NCI-H1694 (cell line): ENCODE results near the gene FOXP1.

Source experiments
- DNase-seq: peaks from one replicate; lab custom pipeline; 2025; lab: John Stamatoyannopoulos, UW

FOXP1 gene

DNA sequence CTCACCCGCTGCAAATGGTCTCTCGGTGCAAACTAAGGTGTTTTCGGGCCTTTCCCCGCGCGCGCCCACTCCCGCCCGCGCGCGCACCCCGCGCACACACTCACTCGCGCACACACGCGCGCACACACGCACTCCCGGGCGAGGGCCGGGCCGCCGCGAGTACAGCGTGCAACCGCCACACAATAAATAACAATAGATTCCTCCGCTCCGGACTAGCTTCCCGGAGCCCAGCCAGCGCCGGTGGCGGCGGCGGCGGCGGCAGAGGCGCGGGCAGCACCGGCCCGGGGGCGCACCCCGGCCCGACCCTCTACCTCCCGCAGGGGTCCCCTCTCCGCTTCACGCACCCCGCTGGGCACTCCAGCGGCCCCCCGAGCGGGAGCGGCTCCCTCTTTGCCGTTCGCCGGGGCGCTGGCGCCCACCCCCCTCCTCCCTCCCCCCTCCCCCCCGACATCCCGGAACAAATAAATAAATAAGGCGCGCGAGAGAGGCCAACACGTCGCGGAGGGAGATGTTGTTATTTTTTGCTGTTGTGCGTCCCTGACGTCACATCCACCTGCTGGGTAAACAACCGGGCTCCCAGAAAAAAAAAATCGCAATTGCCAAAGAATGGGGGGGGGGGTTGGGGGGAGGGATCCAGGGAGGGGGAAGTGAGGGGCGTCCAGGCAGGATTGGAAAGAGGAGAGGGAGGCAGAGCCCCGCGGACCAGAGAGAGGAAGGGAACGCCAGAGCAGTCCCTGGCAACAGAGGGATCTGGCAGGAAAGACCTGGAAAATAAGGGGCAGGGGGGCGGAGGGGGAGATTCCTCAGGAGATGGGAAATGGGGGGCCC is at the start of gene FOXP1:
Gene FOXP1, minus strand, starts transcription at position 163 of the 828 bp plus-strand sequence. CDS start 385,347 bp downstream, outside the sequence.
- DNase-seq, result no peak

- DNase-seq, result no peak
These were observed 46.2 kb upstream of the FOXP1 start for GRCh38 chr3:71629711-71630110.

- DNase-seq, result no peak
These were observed 45.8 kb upstream of the FOXP1 start for GRCh38 chr3:71629289-71629688.

DNA sequence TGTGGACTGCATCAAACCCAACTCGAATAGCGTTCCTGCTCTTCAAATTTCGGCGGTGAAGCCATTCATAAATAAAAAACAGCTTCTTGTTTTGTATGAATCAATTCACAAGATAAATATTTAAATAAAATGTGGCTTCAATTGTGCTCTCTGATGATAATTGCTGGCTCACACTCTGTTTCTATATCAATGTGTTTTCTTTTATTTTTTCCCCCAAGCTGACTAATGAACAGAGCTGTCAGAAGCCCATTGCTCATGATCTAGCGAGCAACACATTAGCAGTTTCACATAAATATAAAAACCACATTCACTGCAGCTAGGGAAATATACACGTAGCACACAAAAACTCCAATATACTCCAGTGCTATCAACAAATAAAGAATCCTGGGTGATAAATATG is 45.0 kb upstream of the FOXP1 start:
- no peak for DNase-seq

DNA sequence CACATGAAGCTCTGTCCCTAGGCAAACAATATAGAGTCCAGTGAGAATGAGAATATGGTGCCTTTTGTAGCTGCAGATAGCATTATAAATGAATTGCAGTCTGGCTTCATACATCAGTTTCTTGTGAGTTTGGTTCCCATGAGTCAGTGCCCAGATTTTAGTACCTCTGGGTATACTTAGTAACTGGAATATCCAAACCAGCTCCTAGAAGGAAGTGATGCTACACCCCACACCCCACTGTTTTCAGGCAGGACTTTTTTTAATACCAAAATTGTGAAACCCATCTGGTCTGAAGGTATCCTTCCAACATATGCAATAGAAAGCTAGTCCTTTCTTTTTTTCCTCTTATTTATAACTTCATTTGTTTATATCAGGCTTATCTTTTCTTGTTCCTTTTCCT is 42.1 kb upstream of the FOXP1 start:
- DNase-seq, result no peak

DNA sequence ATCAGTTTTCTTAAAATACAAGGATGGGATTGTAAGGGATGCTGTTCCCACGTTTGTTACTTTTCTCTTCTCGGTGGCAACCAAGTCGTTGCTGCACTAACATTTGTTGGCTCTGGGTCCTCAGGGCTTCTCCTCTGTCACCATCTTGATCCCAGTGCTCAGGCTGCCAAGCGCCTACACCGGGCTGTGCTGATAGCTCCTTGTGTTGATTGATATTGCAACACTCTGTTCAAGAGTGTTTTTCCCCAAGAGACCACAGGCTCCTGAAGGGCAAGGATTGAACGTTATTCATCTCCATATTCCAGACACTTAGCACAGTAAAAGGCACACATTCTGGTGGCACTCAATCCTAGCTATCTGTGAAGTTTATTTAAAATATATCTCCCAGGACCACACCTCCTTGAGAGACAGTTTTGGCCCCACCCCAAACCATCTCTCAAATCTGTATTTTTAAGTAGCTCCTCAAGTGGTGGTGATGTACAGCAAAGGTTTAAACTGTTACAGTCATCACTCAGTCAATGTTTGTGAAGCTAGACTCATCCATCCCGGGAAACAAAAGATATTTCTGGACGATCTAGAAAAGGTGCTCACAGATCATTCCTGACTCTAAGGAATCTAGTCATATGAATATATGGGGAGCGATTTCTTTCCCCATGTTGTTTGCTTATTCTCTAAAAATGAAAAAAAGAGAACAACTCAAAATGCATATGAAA is 38.5 kb upstream of the FOXP1 start:
- DNase-seq, result no peak

DNA sequence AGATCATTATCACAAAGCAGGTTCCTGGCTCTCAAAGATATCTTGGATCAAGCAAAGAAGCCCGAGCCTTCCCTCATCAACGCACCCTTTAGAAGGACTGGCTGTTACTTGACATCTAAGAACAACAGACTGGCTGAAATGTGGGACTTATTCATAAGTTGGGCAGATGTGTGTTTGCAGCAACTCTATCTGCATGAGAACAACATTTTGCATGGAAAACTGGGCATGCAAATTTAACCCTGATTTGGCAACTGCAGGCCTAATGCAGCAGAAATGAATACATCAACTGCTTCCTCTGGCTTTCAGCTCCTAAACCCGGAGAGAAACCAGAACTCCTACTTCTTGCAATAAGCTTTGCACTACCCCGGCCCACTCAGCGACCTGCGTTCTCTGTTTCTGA is 35.0 kb upstream of the FOXP1 start:
- no peak for DNase-seq

GRCh38 chr3:71616571-71617021 is 33.1 kb upstream of the FOXP1 start:
- no peak for DNase-seq

DNA sequence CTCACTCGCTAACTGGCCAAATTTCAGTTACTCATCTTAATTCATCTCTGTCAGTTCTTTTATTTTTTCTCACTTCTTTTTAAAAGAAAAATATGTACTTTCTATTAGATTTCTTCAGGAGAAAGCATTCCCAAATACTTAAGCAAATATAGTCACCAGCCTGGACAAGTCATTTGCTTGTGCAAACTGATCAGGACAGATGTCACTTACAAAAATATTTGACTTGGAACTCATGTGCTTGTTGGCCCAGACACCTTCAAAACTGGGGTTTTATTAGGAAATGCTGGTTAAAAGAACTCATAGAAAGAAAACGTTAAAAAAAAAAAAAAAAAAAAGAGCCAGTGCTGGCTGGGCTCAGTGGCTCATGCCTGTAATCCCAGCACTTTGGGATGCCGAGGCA is 31.3 kb upstream of the FOXP1 start:
- no peak for DNase-seq

GRCh38 chr3:71614426-71614825 is 30.9 kb upstream of the FOXP1 start:
- no peak for DNase-seq

DNA sequence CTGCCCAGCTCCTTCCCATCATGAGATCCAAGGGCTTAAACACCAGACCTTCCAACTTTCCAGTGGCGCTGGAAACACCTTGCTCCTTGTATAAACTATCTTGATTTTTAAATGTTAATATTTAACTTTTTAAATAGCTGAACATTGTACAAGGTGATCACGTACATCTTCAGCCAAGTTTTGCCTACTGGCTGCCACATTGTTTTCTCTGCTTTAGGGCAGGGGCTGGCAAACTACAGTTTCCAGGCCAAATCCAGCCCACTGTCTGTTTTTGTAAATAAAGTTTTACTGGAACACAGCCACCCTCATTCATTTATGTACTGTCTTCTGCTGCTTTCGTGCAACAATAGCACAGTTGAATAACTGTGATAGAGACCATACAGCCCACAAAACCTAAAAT is 27.6 kb upstream of the FOXP1 start:
- DNase-seq, result no peak

DNA sequence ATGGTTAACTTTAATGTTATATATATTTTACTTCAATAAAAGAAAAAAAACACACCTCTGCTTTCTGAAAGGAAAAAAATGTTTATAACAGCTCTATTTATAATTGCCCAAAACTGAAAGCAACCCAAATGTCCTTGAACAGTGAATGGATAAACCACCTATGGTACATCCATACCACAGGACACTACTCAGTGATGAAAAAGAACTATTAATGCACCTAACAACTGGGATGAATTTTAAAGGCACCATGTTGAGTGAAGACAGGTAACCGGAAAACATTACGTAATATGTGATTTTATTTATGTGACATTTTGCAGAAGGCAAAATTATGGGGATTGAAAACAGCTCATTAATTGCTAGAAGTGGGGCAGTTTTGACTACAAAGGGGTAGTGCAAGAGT is 23.8 kb upstream of the FOXP1 start:
- no peak for DNase-seq

- DNase-seq, result no peak
These were observed 23.1 kb upstream of the FOXP1 start for GRCh38 chr3:71606582-71606981.

DNA sequence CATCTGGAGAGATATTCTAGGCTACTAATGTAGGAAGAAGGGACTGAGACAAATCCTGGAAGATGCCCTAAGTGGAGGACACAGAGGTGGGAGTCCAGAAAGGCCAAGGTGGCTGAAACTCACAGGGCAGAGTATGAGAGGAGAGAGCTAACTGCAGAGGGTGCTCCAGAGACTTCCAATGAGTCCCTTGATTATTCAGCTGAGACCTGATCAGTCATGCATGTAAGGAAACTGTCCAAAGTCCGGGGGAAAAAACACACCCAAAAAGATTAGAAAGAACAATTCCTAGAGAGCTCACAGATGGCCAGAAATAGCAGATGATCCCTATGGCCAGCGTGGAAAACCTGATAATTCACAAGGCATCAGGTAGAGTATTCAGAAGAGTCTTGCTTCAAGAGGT is 18.7 kb upstream of the FOXP1 start:
- no peak for DNase-seq

GRCh38 chr3:71601811-71602210 is 18.3 kb upstream of the FOXP1 start:
- DNase-seq, result no peak

DNA sequence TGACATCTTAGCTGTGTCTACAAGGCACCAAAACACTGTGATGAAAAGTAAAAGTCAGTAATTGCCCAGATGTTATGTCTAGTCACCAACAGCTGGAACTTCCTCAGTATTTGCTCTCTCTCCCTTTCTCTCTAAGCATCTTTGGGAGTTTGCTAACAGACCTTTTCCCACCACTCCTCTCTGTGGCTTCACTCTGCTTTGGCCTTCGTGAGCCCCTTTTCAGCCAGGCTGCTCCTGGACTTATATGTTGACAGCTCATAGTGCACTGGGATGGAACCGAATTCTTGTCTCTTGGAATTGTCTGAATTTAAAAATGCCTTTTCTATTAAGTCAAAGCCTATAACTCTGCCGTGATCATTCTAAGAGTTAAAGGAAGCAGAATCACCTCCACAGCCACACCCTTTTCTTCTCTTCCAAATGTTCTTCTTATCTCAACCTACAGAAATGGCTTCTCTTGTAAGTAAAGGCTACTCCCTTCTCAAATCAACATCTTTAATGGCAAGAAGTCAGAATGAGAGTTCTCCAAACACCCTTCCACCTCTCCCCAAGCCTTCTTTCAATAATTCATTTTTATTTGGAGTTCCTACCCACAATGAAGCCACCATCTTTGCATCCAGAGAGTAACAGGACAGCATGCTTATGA is 17.2 kb upstream of the FOXP1 start:
- DNase-seq, result no peak

DNA sequence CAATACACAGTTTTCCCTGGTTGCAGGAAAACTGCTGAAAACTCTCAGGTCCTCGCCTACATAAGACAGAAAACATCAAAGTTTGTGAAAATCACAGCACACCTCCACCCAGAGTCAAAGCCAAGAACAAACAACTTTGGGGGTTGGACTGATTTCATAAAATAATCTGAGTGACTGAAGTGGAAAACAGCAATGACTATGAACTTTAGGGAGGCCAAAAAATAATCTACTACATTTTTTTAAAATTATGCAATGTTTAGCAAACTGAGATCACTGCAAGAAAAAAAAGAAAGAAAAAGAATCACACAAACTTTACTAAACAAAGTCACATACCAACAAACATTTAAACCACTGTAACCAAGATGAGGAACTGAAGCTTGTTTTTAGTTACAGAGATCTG is 15.9 kb upstream of the FOXP1 start:
- no peak for DNase-seq

DNA sequence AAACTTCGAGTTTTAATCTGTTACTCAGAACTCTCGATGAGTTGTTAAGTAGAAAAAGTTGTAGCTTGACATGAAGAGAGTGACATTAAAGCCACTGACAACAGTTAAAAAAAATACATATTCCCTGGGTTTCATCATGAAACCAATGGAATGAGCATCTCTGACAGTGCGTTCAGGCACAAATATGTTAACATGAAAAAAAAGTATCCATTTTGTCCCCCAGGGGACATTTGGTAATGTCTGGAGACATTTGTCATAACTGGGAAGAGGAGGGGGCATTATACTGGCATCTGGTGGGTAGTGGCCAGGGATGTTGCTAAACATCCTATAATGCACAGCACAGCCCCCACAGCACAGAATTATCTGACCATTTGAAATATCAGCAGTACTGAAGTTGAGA is 14.8 kb upstream of the FOXP1 start:
- DNase-seq, result no peak

DNA sequence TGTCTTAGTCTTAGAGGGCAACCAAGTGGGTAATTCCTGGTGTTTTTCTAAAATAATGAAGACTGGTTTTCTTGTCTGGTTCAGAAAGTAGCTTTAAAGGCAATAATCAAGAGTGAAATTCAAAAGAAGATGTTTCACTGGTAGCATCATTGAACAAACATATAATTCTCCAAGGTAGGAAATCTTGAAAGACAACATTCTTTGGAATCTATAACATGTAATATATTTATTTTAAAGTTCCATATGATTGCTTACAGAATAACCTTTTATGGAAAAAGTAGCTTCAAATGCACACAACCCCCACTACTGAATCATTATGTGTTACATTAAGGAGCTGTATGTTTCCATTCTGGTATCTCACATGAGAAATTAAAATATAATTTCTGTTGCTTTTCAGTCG is 13.8 kb upstream of the FOXP1 start:
- DNase-seq, result no peak

DNA sequence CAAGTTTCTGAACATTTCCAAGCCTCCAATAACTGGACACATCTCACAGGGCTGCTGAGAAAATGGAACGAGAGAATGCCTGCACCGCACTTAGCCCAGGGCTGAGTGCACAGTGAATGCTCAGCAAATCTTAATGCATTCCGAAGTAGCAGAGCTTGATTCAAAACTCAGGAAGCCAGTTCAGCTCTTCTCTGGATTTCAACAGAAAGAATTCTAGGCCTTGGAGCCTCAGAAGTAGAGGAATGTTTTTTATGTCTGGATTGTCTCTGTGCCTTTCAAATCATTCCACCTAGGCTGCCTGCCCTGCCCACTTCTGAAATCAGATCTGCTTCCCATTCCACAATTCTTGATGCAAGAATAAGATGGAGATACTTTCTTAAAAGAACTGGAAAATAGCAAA is 9.6 kb upstream of the FOXP1 start:
- no peak for DNase-seq

- DNase-seq, result no peak
These were observed 7.6 kb upstream of the FOXP1 start for GRCh38 chr3:71591101-71591500.

GRCh38 chr3:71589132-71589531 is 5.6 kb upstream of the FOXP1 start:
- no peak for DNase-seq

DNA sequence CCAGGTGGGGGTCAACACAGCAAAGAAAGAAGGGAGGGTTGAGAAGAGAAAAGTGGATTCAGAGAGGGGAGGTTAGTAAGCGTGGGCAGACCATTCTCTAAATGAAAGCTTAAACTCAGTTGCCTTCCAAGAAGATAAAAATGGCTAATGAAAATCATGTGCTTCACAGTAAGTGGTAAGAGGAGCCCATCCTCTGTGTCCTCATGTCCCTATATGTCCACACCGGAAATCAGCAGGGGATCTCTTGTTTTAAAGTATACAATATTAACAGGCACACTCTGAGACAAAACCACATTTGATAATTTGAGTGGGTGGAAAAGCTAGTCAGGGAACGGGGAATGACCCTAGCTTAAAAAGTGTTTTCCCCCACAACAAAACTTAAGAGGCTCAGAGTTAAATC is 4.4 kb upstream of the FOXP1 start:
- DNase-seq, result no peak
